Activated CD4-positive, alpha-beta T cell treated with anti-CD3 and anti-CD28 coated beads for 24 hours (primary cell): ENCODE data around the gene PIGB.
"Not testable (repeated sequence)": the region's sequence is repeated elsewhere in the genome, so short reads cannot be mapped to it uniquely, and the experiment has no call there.

Experiments used
- DNase-seq, 2 donors: peaks; one replicate each; pipeline ENCODE4 v3.0.0-alpha.2; 2020; ENCODE audit warnings: low read depth in 2 of 2

PIGB gene

GRCh38 chr15:55297315-55297714 is 21.7 kb upstream of the PIGB start:
- DNase-seq: no peak

GRCh38 chr15:55302801-55303200 is 16.2 kb upstream of the PIGB start:
- not testable (repeated sequence) for DNase-seq

- DNase-seq: no peak
Measured at GRCh38 chr15:55319537-55320237, 665 bp downstream of the PIGB start.

- no peak for DNase-seq
Measured at GRCh38 chr15:55320238-55320550, 1.2 kb downstream of the PIGB start.

- no peak for DNase-seq
Measured at GRCh38 chr15:55320963-55321362, 1.9 kb downstream of the PIGB start.

- DNase-seq: no peak
Measured at GRCh38 chr15:55322467-55322866, 3.4 kb downstream of the PIGB start.

GRCh38 chr15:55327387-55327786 is 8.4 kb downstream of the PIGB start:
- DNase-seq: no peak

GRCh38 chr15:55334371-55334770 is 15.3 kb downstream of the PIGB start:
- no peak for DNase-seq

- no peak for DNase-seq
Measured at GRCh38 chr15:55334997-55335396, 16.0 kb downstream of the PIGB start.

GRCh38 chr15:55337160-55337559 is 18.1 kb downstream of the PIGB start:
- no peak for DNase-seq

GRCh38 chr15:55343168-55343567 is 24.1 kb downstream of the PIGB start:
- DNase-seq: no peak

- DNase-seq: no peak
Measured at GRCh38 chr15:55344206-55344605, 25.2 kb downstream of the PIGB start.

GRCh38 chr15:55348281-55348778 is 29.3 kb downstream of the PIGB start:
- no peak for DNase-seq

GRCh38 chr15:55349282-55349681 is 30.3 kb downstream of the PIGB start:
- DNase-seq: no peak

- no peak for DNase-seq
Measured at GRCh38 chr15:55353025-55353424, 34.0 kb downstream of the PIGB start.

- DNase-seq: no peak
Measured at GRCh38 chr15:55356985-55357585, 38.1 kb downstream of the PIGB start.

GRCh38 chr15:55357774-55358173 is 38.8 kb downstream of the PIGB start:
- DNase-seq: no peak

GRCh38 chr15:55358471-55358870 is 39.4 kb downstream of the PIGB start:
- DNase-seq: no peak

GRCh38 chr15:55360256-55360655 is 41.2 kb downstream of the PIGB start:
- DNase-seq: no peak

- DNase-seq: no peak
Measured at GRCh38 chr15:55361048-55361447, 42.0 kb downstream of the PIGB start.

GRCh38 chr15:55362641-55363040 is 43.6 kb downstream of the PIGB start:
- no peak for DNase-seq

- no peak for DNase-seq
Measured at GRCh38 chr15:55366981-55367380, 48.0 kb downstream of the PIGB start.

- no peak for DNase-seq
Measured at GRCh38 chr15:55372701-55373440, 53.8 kb downstream of the PIGB start.
